Dermis microvascular lymphatic vessel endothelial cell (primary cell): ENCODE results near the gene AFF4. TPM values are rescaled to one million over a fixed set of nuclear protein-coding genes. Genes with fewer than 3 reads are reported as not detected.

Source experiments
- DNase-seq, 2 donors: peaks; one replicate each; pipeline versions ENCODE4 v3.0.0 to v3.0.0-alpha.2; 2010; ENCODE audit warnings: low read depth in 2 of 2
- total RNA-seq: library from RNA; depleted of rRNA; stranded (reverse); fragments of >200 nt; gene quantifications from 2 replicates; pipeline ENCODE4 v1.2.1, GENCODE V29; 2014

The AFF4 gene
- total RNA-seq, 1 donor from 2014 or later, result 19.4 TPM

DNA sequence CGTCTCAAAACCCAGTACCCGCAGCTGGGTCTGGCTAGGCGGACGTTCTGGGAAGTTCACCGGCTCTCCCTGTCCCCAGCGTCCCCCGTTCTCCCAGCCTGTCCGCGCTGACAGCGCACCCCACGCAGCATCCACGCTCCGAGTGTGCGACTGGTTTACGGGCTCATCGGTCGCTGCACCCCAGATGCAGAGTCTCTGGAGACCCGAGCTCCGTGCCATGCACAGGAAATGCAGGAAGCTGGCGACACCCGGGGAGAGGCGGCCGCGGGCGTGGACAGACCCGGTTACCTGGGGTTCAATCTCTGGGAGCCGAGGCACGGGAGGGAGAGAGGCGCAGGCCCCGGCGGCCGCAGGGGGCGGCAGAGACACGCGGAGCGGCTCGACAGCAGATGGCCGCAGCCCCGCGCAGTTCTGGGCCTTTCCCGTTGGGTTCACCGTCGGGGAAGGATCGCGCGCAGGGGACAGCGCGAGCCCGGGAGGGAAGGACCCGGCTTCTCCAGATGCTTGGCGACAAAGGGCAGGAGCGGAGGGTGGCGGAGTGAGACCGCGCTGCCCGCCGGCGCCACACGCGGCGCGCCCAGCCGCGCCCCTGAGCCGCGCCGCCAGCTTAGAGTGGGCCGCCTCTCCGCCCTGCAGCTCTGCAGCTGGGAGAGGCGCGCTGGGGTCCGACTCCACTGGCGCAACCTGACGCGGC is 133.5 kb downstream of the AFF4 start:
- peak; percentile 38 to 75 for DNase-seq

DNA sequence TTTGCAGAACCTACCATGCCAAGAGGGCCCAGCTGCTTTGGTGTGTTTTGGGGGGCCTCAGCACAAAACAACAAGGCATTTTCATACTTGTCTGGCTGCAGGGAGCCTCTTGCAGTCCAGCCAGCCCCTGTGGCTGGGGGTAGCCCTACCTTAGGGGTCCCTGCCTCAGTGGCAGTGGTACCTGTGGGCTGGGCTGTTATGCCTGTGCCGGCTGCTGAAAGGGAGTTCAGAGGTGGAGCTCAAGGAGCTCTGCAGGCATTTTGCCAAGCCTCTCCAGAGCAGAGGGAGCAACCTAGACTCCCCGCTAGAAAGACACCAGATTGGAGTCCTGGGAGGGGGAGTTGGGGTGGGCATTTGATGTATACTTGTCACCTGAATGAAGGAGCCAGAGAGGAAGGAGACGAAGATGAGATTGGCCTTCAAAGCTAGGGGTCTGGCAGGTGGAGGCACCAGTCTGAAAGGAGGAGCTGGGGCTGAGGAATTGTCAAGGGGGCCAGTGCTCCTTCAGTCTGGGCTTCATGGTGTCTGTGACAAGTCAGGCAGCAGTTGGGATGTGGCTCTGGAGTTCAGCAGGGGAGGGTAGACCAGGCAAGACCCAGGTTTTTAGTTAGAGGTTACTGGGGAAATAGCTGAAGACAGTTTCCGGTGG is 134.5 kb downstream of the AFF4 start:
- DNase-seq, result no peak

DNA sequence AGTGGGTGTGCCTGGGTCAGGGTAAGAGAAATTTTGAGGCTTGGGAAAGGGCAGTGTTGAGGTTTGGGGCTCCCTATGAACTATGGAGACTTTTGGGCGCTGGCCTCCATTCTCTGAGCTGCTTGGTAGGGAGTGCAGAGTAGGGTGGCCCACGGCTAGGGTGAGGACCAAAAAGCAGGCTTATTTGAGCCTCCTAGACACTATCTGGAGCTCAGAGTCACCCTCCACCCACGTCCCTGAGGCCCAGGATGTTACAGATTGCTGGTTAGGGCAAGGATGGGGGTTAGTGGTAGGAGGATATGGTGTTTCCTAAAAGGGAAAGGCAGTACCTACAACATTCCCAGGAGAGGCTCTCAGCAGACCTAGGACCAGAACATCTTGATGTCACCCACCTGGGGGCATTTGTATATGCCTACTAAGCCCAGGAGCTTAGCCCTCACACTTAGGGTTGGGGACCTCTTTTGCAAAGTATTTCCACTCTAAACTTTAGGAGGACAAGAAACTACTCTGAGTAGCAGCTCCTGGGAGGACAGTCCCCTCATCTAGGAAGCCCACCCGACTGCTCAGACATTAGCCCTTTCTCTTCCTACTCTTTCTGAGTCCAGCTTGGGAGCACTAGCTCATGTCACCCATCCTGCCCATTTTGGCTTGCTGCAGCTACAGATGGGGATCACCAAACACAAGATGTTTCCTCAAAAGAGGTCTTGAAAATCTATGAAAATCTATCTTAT is 135.3 kb downstream of the AFF4 start:
- no peak for DNase-seq

- peak in 1 of 2 donors; percentile 40 for DNase-seq
Observed at GRCh38 chr5:132826424-132827082, 136.9 kb downstream of the AFF4 start.

GRCh38 chr5:132825834-132826391 is 137.5 kb downstream of the AFF4 start:
- no peak for DNase-seq

Other genes starting within 250 kb of the AFF4 start
- 3.9 and 4.4 TPM in 2 replicates for gene KIF3A, start 226.1 kb downstream of the AFF4 start, total RNA-seq
- gene CCNI2, start 216.2 kb downstream of the AFF4 start, total RNA-seq, result under 0.01 TPM in 2 replicates
- gene SEPTIN8, start 186.4 kb downstream of the AFF4 start, total RNA-seq, result 36.3 and 43.4 TPM in 2 replicates
- not detected in 2 replicates for gene SOWAHA, start 150.3 kb downstream of the AFF4 start, total RNA-seq
- gene SHROOM1, start 133.0 kb downstream of the AFF4 start, total RNA-seq, result 1.5 and 4.3 TPM in 2 replicates
- under 0.01 TPM in 1 of 2 replicates, not detected in the other for gene GDF9, start 97.2 kb downstream of the AFF4 start, total RNA-seq
- 85.6 and 98.7 TPM in 2 replicates for gene UQCRQ, start 97.0 kb downstream of the AFF4 start, total RNA-seq
- 0.13 TPM in 2 replicates for gene LEAP2, start 90.0 kb downstream of the AFF4 start, total RNA-seq
- gene ZCCHC10, start 62.9 kb upstream of the AFF4 start, total RNA-seq, result 12.3 and 15.2 TPM in 2 replicates
- gene HSPA4, start 88.4 kb upstream of the AFF4 start, total RNA-seq, result 88.2 and 89.5 TPM in 2 replicates